Activated CD8-positive, alpha-beta memory T cell treated with anti-CD3 and anti-CD28 coated beads, Interleukin-2, amount 10 ng/mL, durations not matched to agents 7 days and 5 days (primary cell): ENCODE measurements around the gene KATNB1. TPM values are rescaled to one million over a fixed set of nuclear protein-coding genes. Genes with fewer than 3 reads are reported as not detected.

ENCODE experiments used
- ATAC-seq: fragments of 150-1000 bp; cut with Tn5 transposase; one replicate; pipeline ENCODE4 v1.10.0; 2021; ENCODE audit warnings: moderate library complexity
- CTCF ChIA-PET: fragments of 350-600 bp; sonication (Branson Sonifier 250); formaldehyde crosslinking; loops from one replicate; lab custom pipeline; 2021; ENCODE audit warnings: antibody characterized with exemption; lab: Charles Lee
- DNase-seq: peaks from one replicate; pipeline ENCODE4 v3.0.0-alpha.2; 2020
- H3K27ac Mint-ChIP-seq: one replicate; pipeline ENCODE4 v1.8.0; 2021; ENCODE audit warnings: mild to moderate bottlenecking, mixed read lengths
- H3K27me3 Mint-ChIP-seq: one replicate; pipeline ENCODE4 v1.8.0; 2021; ENCODE audit warnings: mixed read lengths
- H3K36me3 Mint-ChIP-seq: one replicate; pipeline ENCODE4 v1.8.0; 2021; ENCODE audit warnings: mild to moderate bottlenecking, mixed read lengths
- H3K4me1 Mint-ChIP-seq: one replicate; pipeline ENCODE4 v1.8.0; 2021; ENCODE audit warnings: mixed read lengths
- H3K4me3 Mint-ChIP-seq: one replicate; pipeline ENCODE4 v1.8.0; 2021; ENCODE audit warnings: mild to moderate bottlenecking, moderate library complexity, mixed read lengths
- H3K9me3 Mint-ChIP-seq: one replicate; pipeline ENCODE4 v1.8.0; 2022; ENCODE audit warnings: low read depth, mixed read lengths
- total RNA-seq, 2 experiments: library from RNA; stranded (reverse); gene quantifications; one replicate each; pipeline ENCODE4 v1.2.3, GENCODE V29; 2021

The KATNB1 gene
- total RNA-seq, 2 experiments from 2014 or later, result 41.6 to 43.9 TPM

GRCh38 chr16:57732714-57733113, 2.9 kb upstream of the KATNB1 start:
- ATAC-seq (no peak), DNase-seq (no peak)
- Mint-ChIP-seq H3K36me3 (peaks cover 12% of the 10 kb centered on the region), H3K27ac (no peak overlapping the region), H3K4me1 (peaks cover 32% of the 10 kb centered on the region), H3K4me3 (peak overlapping the region; percentile 23), H3K27me3 (no peaks in the 10 kb centered on the region), H3K9me3 (peaks cover 10% of the 10 kb centered on the region)
- CTCF ChIA-PET, result no interaction called here

- peak overlapping the region; percentile 92 for H3K27ac Mint-ChIP-seq
- H3K9me3 Mint-ChIP-seq, result peaks cover 10% of the 10 kb centered on the region
- H3K27me3 Mint-ChIP-seq, result no peaks in the 10 kb centered on the region
- peak overlapping the region; percentile 92 for H3K4me3 Mint-ChIP-seq
- ATAC-seq (no peak), DNase-seq (no peak)
- H3K4me1 Mint-ChIP-seq, result peaks cover 32% of the 10 kb centered on the region
- H3K36me3 Mint-ChIP-seq, result peaks cover 12% of the 10 kb centered on the region
- CTCF ChIA-PET, result interaction anchor here (1.0 to 3.8 kb wide), 6 partner anchors 22 to 363 kb away, joined by 3 to 37 read pairs (median 5); no protein-coding TSS in a partner anchor
These were observed 1.2 kb upstream of the KATNB1 start for GRCh38 chr16:57734308-57734924.

GRCh38 chr16:57734925-57735754, 430 bp upstream of the KATNB1 start:
- peak; percentile 90 for ATAC-seq
- CTCF ChIA-PET, result interaction anchor here (0.7 to 3.8 kb wide), 17 partner anchors 11 to 362 kb away, joined by 3 to 37 read pairs (median 4); no protein-coding TSS in a partner anchor
- Mint-ChIP-seq H3K27me3 (no peaks in the 10 kb centered on the region), H3K4me1 (peaks cover 32% of the 10 kb centered on the region), H3K36me3 (peaks cover 12% of the 10 kb centered on the region), H3K9me3 (peaks cover 10% of the 10 kb centered on the region), H3K4me3 (peak overlapping the region; percentile 92), H3K27ac (peak overlapping the region; percentile 92)
- peak; percentile 99 for DNase-seq

GRCh38 chr16:57736419-57737351, 1.1 kb downstream of the KATNB1 start:
- DNase-seq (peak; percentile 77), ATAC-seq (no peak)
- Mint-ChIP-seq H3K4me3 (peak overlapping the region; percentile 92), H3K36me3 (peaks cover 12% of the 10 kb centered on the region), H3K9me3 (peaks cover 10% of the 10 kb centered on the region), H3K27ac (peak overlapping the region; percentile 92), H3K27me3 (no peaks in the 10 kb centered on the region), H3K4me1 (peaks cover 32% of the 10 kb centered on the region)
- CTCF ChIA-PET, result interaction anchor here (0.9 to 3.8 kb wide), 11 partner anchors 9 to 263 kb away, joined by 3 to 37 read pairs (median 4); partner anchors contain the start of genes ADGRG3 and ZNF319

GRCh38 chr16:57738844-57739243, 3.3 kb downstream of the KATNB1 start:
- H3K27ac Mint-ChIP-seq, result no peak overlapping the region
- ATAC-seq (no peak), DNase-seq (no peak)
- CTCF ChIA-PET, result interaction anchor here (1.5 kb wide), 1 partner anchor 162 kb away, joined by 4 read pairs; no protein-coding TSS in a partner anchor
- no peaks in the 10 kb centered on the region for H3K27me3 Mint-ChIP-seq
- no peak overlapping the region for H3K4me3 Mint-ChIP-seq
- H3K36me3 Mint-ChIP-seq, result no peaks in the 10 kb centered on the region
- H3K9me3 Mint-ChIP-seq, result no peaks in the 10 kb centered on the region
- H3K4me1 Mint-ChIP-seq, result peaks cover 26% of the 10 kb centered on the region

GRCh38 chr16:57739756-57740422, 4.3 kb downstream of the KATNB1 start:
- H3K9me3 Mint-ChIP-seq, result no peaks in the 10 kb centered on the region
- H3K36me3 Mint-ChIP-seq, result no peaks in the 10 kb centered on the region
- CTCF ChIA-PET, result interaction anchor here (1.8 kb wide), 1 partner anchor 18 kb away, joined by 4 read pairs; no protein-coding TSS in a partner anchor
- ATAC-seq (no peak), DNase-seq (no peak)
- no peak overlapping the region for H3K27ac Mint-ChIP-seq
- H3K27me3 Mint-ChIP-seq, result no peaks in the 10 kb centered on the region
- no peak overlapping the region for H3K4me3 Mint-ChIP-seq
- peaks cover 20% of the 10 kb centered on the region for H3K4me1 Mint-ChIP-seq

GRCh38 chr16:57740423-57741071, 5.0 kb downstream of the KATNB1 start:
- no peaks in the 10 kb centered on the region for H3K9me3 Mint-ChIP-seq
- CTCF ChIA-PET, result interaction anchor here (1.8 kb wide), 1 partner anchor 17 kb away, joined by 4 read pairs; no protein-coding TSS in a partner anchor
- ATAC-seq (no peak), DNase-seq (no peak)
- no peak overlapping the region for H3K27ac Mint-ChIP-seq
- H3K36me3 Mint-ChIP-seq, result no peaks in the 10 kb centered on the region
- H3K27me3 Mint-ChIP-seq, result no peaks in the 10 kb centered on the region
- H3K4me1 Mint-ChIP-seq, result peaks cover 19% of the 10 kb centered on the region
- no peak overlapping the region for H3K4me3 Mint-ChIP-seq

- peaks cover 10% of the 10 kb centered on the region for H3K4me1 Mint-ChIP-seq
- CTCF ChIA-PET, result no interaction called here
- no peak overlapping the region for H3K4me3 Mint-ChIP-seq
- H3K9me3 Mint-ChIP-seq, result no peaks in the 10 kb centered on the region
- no peaks in the 10 kb centered on the region for H3K36me3 Mint-ChIP-seq
- no peaks in the 10 kb centered on the region for H3K27me3 Mint-ChIP-seq
- no peak for DNase-seq
- ATAC-seq, result no peak
- no peak overlapping the region for H3K27ac Mint-ChIP-seq
These were observed 6.2 kb downstream of the KATNB1 start for GRCh38 chr16:57741660-57742191.

GRCh38 chr16:57742543-57742942, 7.0 kb downstream of the KATNB1 start:
- H3K27me3 Mint-ChIP-seq, result no peaks in the 10 kb centered on the region
- no peak overlapping the region for H3K27ac Mint-ChIP-seq
- H3K9me3 Mint-ChIP-seq, result no peaks in the 10 kb centered on the region
- ATAC-seq (no peak), DNase-seq (no peak)
- H3K4me3 Mint-ChIP-seq, result no peak overlapping the region
- H3K36me3 Mint-ChIP-seq, result no peaks in the 10 kb centered on the region
- CTCF ChIA-PET, result no interaction called here
- H3K4me1 Mint-ChIP-seq, result peaks cover 2% of the 10 kb centered on the region

- H3K4me3 Mint-ChIP-seq, result no peak overlapping the region
- H3K36me3 Mint-ChIP-seq, result no peaks in the 10 kb centered on the region
- CTCF ChIA-PET, result no interaction called here
- ATAC-seq (no peak), DNase-seq (no peak)
- no peaks in the 10 kb centered on the region for H3K27me3 Mint-ChIP-seq
- H3K4me1 Mint-ChIP-seq, result no peaks in the 10 kb centered on the region
- no peak overlapping the region for H3K27ac Mint-ChIP-seq
- no peaks in the 10 kb centered on the region for H3K9me3 Mint-ChIP-seq
These were observed 7.9 kb downstream of the KATNB1 start for GRCh38 chr16:57743458-57743857.

- Mint-ChIP-seq H3K9me3 (no peaks in the 10 kb centered on the region), H3K27me3 (no peaks in the 10 kb centered on the region), H3K4me3 (no peak overlapping the region), H3K4me1 (no peaks in the 10 kb centered on the region), H3K27ac (no peak overlapping the region), H3K36me3 (no peaks in the 10 kb centered on the region)
- DNase-seq, result no peak
- no peak for ATAC-seq
- CTCF ChIA-PET, result no interaction called here
These were observed 8.5 kb downstream of the KATNB1 start for GRCh38 chr16:57743886-57744641.
